Measurements from ENCODE around the gene LMAN1L. TPM values are rescaled to one million over a fixed set of nuclear protein-coding genes. Genes with fewer than 3 reads are reported as not detected.

The LMAN1L gene
- total RNA-seq, 4 donors from 2014 or later = 0.42 TPM; not detected in 3

DNA sequence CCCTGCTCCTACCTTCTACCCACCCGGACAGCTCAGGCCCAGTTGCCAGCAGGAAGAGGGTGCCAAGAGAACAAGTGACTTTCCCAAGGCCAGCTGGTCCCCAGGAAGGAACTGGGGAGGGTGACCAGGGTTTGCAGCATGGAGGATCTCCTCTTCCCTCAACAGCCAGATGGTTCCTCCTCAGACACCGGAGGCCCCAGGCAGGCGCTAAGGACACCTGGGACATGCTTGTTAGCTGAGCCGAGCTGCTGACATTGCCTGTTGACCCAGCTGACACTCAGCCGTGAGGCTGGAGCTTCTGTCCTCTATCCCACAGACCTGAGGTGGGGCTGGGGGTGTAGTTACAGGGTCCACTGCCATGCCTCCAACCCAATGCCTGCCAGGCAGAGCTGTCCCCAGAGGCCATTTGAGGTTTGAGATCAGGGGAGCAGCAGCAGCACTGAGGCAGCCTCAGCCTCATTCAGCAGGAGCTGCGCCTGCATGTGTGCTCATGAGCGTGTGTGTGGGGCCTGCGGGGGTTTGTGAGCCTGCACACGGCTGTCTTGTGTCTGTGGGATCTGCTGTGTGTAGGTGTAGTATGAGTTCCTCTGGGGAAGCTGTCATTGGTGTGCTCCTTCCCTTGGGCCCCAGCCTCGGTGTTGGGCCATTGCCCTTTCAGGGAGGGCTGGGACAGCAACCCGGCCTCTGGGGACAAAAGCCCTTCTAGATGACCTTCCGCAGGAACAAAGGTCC is 20.9 kb downstream of the LMAN1L start:
- H3K27ac ChIP-seq = no peak overlapping the region
- DNase-seq (ENCODE audit: low spot score in 2 of 2) = no peak
- H3K9me3 ChIP-seq = no peaks in the 10 kb centered on the region
- TF ChIP-seq, protein P1, sequence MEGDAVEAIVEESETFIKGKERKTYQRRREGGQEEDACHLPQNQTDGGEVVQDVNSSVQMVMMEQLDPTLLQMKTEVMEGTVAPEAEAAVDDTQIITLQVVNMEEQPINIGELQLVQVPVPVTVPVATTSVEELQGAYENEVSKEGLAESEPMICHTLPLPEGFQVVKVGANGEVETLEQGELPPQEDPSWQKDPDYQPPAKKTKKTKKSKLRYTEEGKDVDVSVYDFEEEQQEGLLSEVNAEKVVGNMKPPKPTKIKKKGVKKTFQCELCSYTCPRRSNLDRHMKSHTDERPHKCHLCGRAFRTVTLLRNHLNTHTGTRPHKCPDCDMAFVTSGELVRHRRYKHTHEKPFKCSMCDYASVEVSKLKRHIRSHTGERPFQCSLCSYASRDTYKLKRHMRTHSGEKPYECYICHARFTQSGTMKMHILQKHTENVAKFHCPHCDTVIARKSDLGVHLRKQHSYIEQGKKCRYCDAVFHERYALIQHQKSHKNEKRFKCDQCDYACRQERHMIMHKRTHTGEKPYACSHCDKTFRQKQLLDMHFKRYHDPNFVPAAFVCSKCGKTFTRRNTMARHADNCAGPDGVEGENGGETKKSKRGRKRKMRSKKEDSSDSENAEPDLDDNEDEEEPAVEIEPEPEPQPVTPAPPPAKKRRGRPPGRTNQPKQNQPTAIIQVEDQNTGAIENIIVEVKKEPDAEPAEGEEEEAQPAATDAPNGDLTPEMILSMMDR (IDR thresholded peaks at IDR 0.05) = no peak
- TF ChIP-seq EP300 (IDR thresholded peaks at IDR 0.05) (no peak), POLR2A (IDR thresholded peaks at IDR 0.05) (no peak)
- peaks cover 0 to 4% (median 2%) of the 10 kb centered on the region in 4 donors for H3K4me1 ChIP-seq
- peaks cover 0 to 19% of the 10 kb centered on the region in 2 donors for H3K27me3 ChIP-seq
- 63 to 67% methylated on average over 9 to 12 of the region's 12 CpGs for WGBS, 2 donors
- peaks cover 0 to 33% (median 5%) of the 10 kb centered on the region in 3 donors for H3K36me3 ChIP-seq
- H3K4me3 ChIP-seq = no peak overlapping the region

DNA sequence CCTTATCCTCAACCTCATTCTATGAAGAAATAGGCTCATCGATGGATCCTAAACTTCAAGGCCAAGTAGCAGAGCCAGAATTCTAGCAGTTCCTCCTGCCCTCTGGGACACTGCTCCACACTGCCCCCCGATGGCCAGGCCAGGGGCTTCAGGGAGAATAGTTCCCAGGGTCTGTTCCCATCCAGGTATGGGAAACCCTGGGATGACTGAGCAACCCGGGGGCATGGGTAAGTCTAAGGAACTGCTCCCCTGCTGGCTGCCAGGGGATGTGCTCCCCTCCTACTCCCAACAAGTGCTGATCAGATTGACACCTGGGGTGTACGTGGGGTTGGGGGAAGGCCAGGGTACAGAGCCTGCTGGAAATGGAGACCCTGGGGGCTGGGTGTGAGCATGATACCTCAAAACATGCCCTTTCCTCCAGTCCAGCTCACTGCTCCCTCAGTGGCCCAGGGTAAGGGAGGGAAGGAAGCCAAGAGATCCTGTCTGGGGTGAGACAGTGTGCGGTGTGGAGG is 22.7 kb downstream of the LMAN1L start:
- H3K4me3 ChIP-seq = no peak overlapping the region
- H3K4me1 ChIP-seq = peaks cover 0 to 4% (median 2%) of the 10 kb centered on the region in 4 donors
- peak in 1 of 2 donors; percentile 39 for DNase-seq (ENCODE audit: low spot score in 2 of 2)
- no peaks in the 10 kb centered on the region for H3K9me3 ChIP-seq
- H3K27me3 ChIP-seq = peaks cover 0 to 3% of the 10 kb centered on the region in 2 donors
- TF ChIP-seq, protein P1 (IDR thresholded peaks at IDR 0.05) = peak; percentile 44 to 73 (median 63)
- TF ChIP-seq EP300 (IDR thresholded peaks at IDR 0.05) = no peak
- no peak overlapping the region for H3K27ac ChIP-seq
- H3K36me3 ChIP-seq = peaks cover 0 to 51% (median 5%) of the 10 kb centered on the region in 3 donors
- 43 to 44% methylated on average over 5 of the region's 5 CpGs for WGBS, 2 donors

DNA sequence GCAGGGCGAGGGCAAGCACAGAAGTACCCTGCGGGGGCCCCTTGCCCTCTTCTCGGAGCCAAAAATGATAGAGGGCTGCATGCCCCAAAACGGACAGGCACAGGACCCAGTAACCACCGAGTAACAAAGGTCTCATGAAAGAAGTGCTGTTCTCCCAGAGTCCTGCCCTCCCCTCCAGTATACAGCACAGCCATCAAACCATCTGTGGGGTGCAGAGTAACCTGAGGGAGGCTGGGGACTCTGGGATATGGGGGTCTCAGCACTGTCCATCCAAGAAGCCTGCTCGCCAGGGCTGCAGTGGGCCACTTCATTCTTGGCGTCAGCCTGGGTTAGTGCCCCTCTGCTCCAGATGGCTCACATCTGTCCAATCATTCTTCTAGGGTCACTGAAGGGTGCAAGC is 24.2 kb downstream of the LMAN1L start:
- H3K36me3 ChIP-seq = peaks cover 0 to 54% (median 5%) of the 10 kb centered on the region in 3 donors
- H3K4me3 ChIP-seq = no peak overlapping the region
- no peak overlapping the region for H3K27ac ChIP-seq
- TF ChIP-seq EP300 (IDR thresholded peaks at IDR 0.05) = no peak
- TF ChIP-seq, protein P1 (IDR thresholded peaks at IDR 0.05) = no peak
- no peak for TF ChIP-seq POLR2A (IDR thresholded peaks at IDR 0.05)
- H3K9me3 ChIP-seq = no peaks in the 10 kb centered on the region
- WGBS, 2 donors = 75 to 83% methylated on average over 7 of the region's 7 CpGs
- H3K4me1 ChIP-seq = peaks cover 0 to 10% (median 2%) of the 10 kb centered on the region in 4 donors
- no peaks in the 10 kb centered on the region for H3K27me3 ChIP-seq
- DNase-seq (ENCODE audit: low spot score in 2 of 2) = no peak

DNA sequence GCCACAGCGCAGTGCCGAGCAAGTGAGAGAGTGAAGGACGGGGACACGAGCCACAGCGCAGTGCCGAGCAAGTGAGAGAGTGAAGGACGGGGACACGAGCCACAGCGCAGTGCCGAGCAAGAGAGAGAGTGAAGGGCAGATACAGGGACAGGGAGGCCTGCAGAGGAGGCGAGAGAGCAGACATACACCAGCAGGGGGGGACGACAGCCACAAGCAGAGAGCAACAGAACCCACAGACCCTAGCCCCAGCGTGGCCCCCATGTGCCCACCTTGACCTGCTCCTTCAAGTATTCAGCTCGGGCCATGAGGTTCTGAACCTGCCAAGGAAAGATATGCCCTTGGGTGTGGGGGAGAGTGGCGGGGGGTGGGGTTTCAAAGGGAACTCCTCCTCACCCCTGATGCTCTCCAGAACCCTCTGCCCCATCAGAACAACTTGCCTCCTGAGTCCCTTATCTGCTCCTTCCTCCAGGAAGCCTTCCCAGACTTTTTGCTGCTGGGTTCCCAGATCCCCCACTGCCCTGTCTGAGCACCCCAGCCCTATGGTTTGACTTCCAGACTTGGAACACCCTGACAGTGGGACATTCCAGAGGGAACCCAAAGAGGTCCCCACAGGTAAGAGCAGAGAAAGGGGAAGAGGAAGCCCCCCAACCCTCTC is 25.0 kb downstream of the LMAN1L start:
- DNase-seq (ENCODE audit: low spot score in 2 of 2) = no peak
- H3K27me3 ChIP-seq = no peaks in the 10 kb centered on the region
- 68 to 78% methylated on average over 14 to 15 of the region's 15 CpGs for WGBS, 2 donors
- TF ChIP-seq EP300 (IDR thresholded peaks at IDR 0.05) (no peak), POLR2A (IDR thresholded peaks at IDR 0.05) (no peak)
- TF ChIP-seq, protein P1 (IDR thresholded peaks at IDR 0.05) = no peak
- H3K36me3 ChIP-seq = peaks cover 0 to 54% (median 5%) of the 10 kb centered on the region in 3 donors
- H3K4me3 ChIP-seq = no peak overlapping the region
- H3K9me3 ChIP-seq = no peaks in the 10 kb centered on the region
- no peak overlapping the region for H3K27ac ChIP-seq
- H3K4me1 ChIP-seq = peaks cover 0 to 15% (median 7%) of the 10 kb centered on the region in 4 donors

DNA sequence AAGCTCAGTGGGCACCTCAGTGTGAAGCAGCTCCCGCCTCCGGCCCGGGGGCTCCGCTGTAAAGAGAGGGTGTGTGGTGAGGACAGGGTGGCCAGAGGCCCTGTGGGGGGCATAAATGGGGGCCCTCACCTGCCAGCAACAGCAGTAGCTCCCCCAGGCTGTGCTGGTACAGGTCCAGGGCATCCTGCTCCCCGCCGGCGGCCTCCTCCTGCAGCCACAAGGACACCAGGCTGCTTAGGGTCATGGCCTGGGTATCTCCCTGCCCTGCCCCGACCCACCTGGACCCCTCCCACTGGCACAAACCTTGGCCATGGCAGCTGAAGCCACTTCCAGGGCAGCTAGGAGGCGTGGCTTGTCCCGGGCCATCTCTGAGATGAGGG is 25.5 kb downstream of the LMAN1L start:
- Histone ChIP-seq H3K36me3 (peaks cover 0 to 54% (median 5%) of the 10 kb centered on the region in 3 donors), H3K27me3 (no peaks in the 10 kb centered on the region), H3K4me3 (no peak overlapping the region), H3K4me1 (peaks cover 0 to 15% (median 7%) of the 10 kb centered on the region in 4 donors), H3K9me3 (no peaks in the 10 kb centered on the region), H3K27ac (no peak overlapping the region)
- TF ChIP-seq POLR2A (IDR thresholded peaks at IDR 0.05) (no peak), EP300 (IDR thresholded peaks at IDR 0.05) (no peak)
- TF ChIP-seq, protein P1 (IDR thresholded peaks at IDR 0.05) = no peak
- WGBS, 2 donors = 94 to 97% methylated on average over 6 to 10 of the region's 10 CpGs
- no peak for DNase-seq (ENCODE audit: low spot score in 2 of 2)

All from tibial nerve (tissue), 4 donors.